C4-2B (cell line): ENCODE measurements around the gene FCER2.

ENCODE experiments used
- H3K27ac ChIP-seq: fragments of 450-650 bp; 2 replicates; pipeline ENCODE4 v1.5.1; 2017
- ZFX ChIP-seq: fragments of 450-650 bp; IDR thresholded peaks from 2 replicates; pipeline ENCODE4 v1.6.1; 2017
- TF ChIP-seq, protein P1 (sequence below): fragments of 450-650 bp; conservative IDR thresholded peaks from 2 replicates; pipeline ENCODE4 v1.5.1; 2017; ENCODE audit warnings: mild to moderate bottlenecking

FCER2 gene

DNA sequence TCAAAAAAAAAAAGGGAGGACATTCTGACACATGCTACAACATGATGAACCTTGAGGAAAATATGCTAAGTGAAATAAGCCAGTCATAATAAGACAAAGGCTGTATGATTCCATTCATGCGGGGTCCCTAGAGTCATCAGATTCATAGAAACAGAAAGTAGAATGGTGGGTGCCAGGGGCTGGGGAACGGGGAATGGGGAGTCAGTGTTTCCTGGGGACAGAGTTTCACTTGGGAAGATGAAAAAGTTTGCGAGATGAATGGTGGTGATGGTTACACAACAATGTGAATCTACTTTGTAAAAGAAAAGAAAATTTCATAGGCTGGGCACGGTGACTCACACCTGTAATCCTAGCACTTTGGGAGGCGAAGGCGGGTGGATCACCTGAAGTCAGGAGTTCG, 36.1 kb upstream of the FCER2 start:
- no peak for TF ChIP-seq ZFX
- TF ChIP-seq, protein P1, sequence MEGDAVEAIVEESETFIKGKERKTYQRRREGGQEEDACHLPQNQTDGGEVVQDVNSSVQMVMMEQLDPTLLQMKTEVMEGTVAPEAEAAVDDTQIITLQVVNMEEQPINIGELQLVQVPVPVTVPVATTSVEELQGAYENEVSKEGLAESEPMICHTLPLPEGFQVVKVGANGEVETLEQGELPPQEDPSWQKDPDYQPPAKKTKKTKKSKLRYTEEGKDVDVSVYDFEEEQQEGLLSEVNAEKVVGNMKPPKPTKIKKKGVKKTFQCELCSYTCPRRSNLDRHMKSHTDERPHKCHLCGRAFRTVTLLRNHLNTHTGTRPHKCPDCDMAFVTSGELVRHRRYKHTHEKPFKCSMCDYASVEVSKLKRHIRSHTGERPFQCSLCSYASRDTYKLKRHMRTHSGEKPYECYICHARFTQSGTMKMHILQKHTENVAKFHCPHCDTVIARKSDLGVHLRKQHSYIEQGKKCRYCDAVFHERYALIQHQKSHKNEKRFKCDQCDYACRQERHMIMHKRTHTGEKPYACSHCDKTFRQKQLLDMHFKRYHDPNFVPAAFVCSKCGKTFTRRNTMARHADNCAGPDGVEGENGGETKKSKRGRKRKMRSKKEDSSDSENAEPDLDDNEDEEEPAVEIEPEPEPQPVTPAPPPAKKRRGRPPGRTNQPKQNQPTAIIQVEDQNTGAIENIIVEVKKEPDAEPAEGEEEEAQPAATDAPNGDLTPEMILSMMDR, result no peak
- no peak overlapping the region for H3K27ac ChIP-seq

DNA sequence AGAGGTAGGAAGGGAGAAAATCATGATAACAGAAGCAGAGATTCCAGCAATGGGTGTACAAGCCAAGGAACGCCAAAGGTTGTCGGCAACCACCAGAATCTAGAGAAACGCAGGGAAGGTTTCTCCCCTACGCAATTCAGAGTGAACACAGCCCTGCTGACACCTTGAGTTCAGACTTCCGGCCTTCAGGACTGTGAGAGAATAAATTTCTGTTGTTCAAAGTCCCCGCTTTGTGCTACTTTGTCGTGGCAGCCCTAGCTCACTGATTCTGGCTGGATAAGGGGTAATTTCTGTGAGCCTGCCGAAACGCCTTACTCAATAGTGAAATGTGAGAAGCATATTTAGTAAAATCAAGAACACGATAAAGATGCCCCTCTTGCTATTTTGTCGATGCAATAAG, 35.3 kb upstream of the FCER2 start:
- TF ChIP-seq, protein P1, result no peak
- no peak for TF ChIP-seq ZFX

GRCh38 chr19:7736148-7736547, 34.2 kb upstream of the FCER2 start:
- no peak overlapping the region for H3K27ac ChIP-seq
- no peak for TF ChIP-seq ZFX
- TF ChIP-seq, protein P1, result no peak

More for the DNA sequence above, 35.3 kb upstream of the FCER2 start:
- H3K27ac ChIP-seq, result no peak overlapping the region

DNA sequence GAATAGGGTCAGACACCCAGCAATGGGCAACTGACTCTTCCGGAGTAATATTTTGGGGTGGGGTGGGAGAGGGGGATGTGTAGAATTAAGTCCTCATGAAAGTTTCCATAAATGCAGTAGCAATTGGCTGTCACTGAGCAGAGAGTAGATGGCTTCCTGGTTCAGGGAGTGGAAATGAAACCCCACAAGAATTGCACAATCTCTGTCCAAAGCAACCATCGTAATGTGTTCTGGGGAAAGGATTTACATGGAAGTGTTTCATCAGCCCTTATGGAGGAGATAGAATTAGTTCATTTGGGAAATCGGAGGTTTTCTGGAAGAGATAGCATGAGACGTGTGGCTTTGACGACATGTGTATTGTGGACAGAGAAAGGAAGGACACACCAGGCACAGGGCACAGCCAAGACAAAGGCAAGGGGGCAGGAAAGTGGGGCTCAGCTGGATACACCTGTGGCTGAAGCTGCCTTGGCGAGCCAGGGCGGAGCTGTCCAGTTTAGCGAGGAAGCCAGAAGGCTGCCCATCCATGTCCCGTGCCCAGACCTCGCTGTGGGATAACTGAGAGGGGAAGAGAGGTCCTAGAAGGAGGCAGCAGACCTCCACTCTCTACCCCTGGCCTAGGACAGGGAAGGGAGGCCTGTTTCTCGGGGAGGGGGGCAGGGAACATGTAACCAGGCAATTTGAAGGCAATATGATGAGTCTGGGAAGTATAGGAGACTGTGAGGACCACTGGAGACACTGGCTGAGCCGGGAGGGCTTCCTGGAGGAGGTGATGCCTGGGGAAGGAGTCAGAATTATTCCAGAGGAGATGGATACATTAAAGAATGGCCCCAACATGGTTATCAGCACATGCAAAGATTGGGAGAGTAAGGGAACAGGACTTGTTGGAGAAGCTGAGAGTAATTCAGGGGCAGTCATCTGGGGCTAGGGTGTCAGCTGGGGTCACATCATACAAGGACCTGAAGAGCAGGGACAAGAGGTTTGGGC, 32.6 kb upstream of the FCER2 start:
- H3K27ac ChIP-seq, result no peak overlapping the region
- TF ChIP-seq, protein P1, result no peak
- TF ChIP-seq ZFX, result no peak

GRCh38 chr19:7733376-7733775, 31.4 kb upstream of the FCER2 start:
- no peak overlapping the region for H3K27ac ChIP-seq
- no peak for TF ChIP-seq ZFX
- TF ChIP-seq, protein P1, result no peak

GRCh38 chr19:7732045-7732444, 30.1 kb upstream of the FCER2 start, which contains the start of gene CLEC4G:
TSS of gene CLEC4G (minus strand) at chr19:7732110. CDS start at chr19:7732102, 8 bp downstream.
- H3K27ac ChIP-seq, result no peak within 1 kb of the TSS
- TF ChIP-seq ZFX, result no peak
- TF ChIP-seq, protein P1, result no peak

DNA sequence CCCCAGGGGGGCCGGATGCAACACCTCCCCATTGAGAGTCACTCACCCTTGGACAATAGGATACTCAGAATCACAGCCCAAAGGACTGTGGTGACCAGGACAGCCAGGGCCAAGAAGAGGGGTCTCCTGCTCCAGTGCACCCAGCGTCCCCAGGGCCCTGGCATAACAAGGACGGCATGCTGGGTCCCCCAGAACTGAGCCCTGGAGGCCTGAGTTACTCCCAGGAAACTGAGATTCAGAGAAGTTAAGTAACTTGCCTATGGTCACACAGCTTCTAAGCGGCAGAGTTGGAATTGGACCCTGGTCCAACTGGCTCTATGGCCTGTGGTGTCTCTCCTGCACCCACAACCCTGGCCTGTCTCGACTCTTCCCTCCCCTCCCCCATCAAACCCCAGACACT, 29.7 kb upstream of the FCER2 start:
- TF ChIP-seq ZFX, result no peak
- TF ChIP-seq, protein P1, result no peak

More for the DNA sequence above, 29.7 kb upstream of the FCER2 start:
- no peak overlapping the region for H3K27ac ChIP-seq
